Spleen (tissue), 7 donors: ENCODE results near the gene C19orf73.

Source experiments
- CTCF ChIP-seq, 11 experiments: fragments of 200-600 bp in 7 of 11; fragments of 450-650 bp in 4 of 11; sonication (generic) in 4 of 11; IDR thresholded peaks in 8 of 11; conservative IDR thresholded peaks in 3 of 11; 1 replicate in 7 of 11; 2 replicates in 4 of 11; pipeline versions ENCODE4 v1.4.0 to v1.8.0; 2016 to 2021; ENCODE audit warnings: antibody characterized with exemption in 11 of 11, inconsistent platforms in 4 of 11, mild to moderate bottlenecking in 1 of 11
- POLR2A ChIP-seq, 3 donors: fragments of 450-650 bp; IDR thresholded peaks; one replicate each; pipeline ENCODE4 v1.5.1; 2017; ENCODE audit warnings: antibody characterized with exemption in 3 of 3, mild to moderate bottlenecking in 1 of 3
- POLR2AphosphoS5 ChIP-seq, 3 donors: sonication (generic); formaldehyde crosslinking; IDR thresholded peaks; one replicate each; pipeline ENCODE4 v1.5.1; 2017; ENCODE audit warnings: antibody characterized with exemption in 3 of 3
- donor health status: DM: no; HTN: no; CAD: no; lungs with moderate emphysema.
- donor health status: DM: no; HTN: no; CAD: no.
- donor health status: DM: no; HTN: no; CAD: no.

GRCh38 chr19:49091391-49092038 lies 27.4 kb downstream of the C19orf73 start:
- TF ChIP-seq CTCF (IDR thresholded peaks at IDR 0.05 in 8 of 11, conservative IDR thresholded peaks at IDR 0.05 in 3 of 11) (no peak), POLR2AphosphoS5 (IDR thresholded peaks at IDR 0.05) (no peak), POLR2A (IDR thresholded peaks at IDR 0.05) (no peak)
